ENCODE results near the gene SOCS3. TPM values are rescaled to one million over a fixed set of nuclear protein-coding genes. Genes with fewer than 3 reads are reported as not detected.
A peak's percentile ranks its signal among the peaks of the same experiment; 100 is the strongest.

The SOCS3 gene
- total RNA-seq, 8 experiments from 2014 or later = 1.7 to 73.8 (median 8.3) TPM

- H3K27ac ChIP-seq = no peak overlapping the region
- no peak overlapping the region for H3K4me3 ChIP-seq
- peak in 2 of 8 experiments; percentile 51 to 59 for ATAC-seq (replicated peaks in 6 of 8)
- WGBS, 10 experiments = 17 to 100% (median 60%) methylated on average over 1 to 5 of the region's 5 CpGs; no CpG with 5 or more reads in 3 of the 10 experiments
- peaks cover 9 to 19% of the 10 kb centered on the region in 2 donors for H3K4me1 ChIP-seq (replicated peaks in 1 of 2)
- in situ Hi-C loops (cut with MboI; ENCODE audit: low pct_unique_long_range_greater_than_20kb in 2 of 9, low sequenced_read_pairs in 9 of 9, unreplicated experiment in 9 of 9) = no loop called here
Measured at GRCh38 chr17:78372841-78373240, 13.0 kb upstream of the SOCS3 start.

- in situ Hi-C loops (cut with MboI; ENCODE audit: low pct_unique_long_range_greater_than_20kb in 2 of 9, low sequenced_read_pairs in 9 of 9, unreplicated experiment in 9 of 9) = no loop called here
- 38 to 100% (median 93%) methylated on average over 1 to 6 of the region's 7 CpGs; no CpG with 5 or more reads in 1 of the 10 experiments for WGBS, 10 experiments
- no peak for ATAC-seq (replicated peaks in 6 of 8)
- Histone ChIP-seq H3K4me3 (no peak overlapping the region), H3K4me1 (replicated peaks in 1 of 2) (peaks cover 17 to 29% of the 10 kb centered on the region in 2 donors), H3K27ac (no peak overlapping the region)
Measured at GRCh38 chr17:78371056-78371455, 11.2 kb upstream of the SOCS3 start.

GRCh38 chr17:78369791-78370381, 10.0 kb upstream of the SOCS3 start:
- Histone ChIP-seq H3K4me3 (no peak overlapping the region), H3K27ac (no peak overlapping the region), H3K4me1 (replicated peaks in 1 of 2) (peaks cover 27 to 39% of the 10 kb centered on the region in 2 donors)
- in situ Hi-C loops (cut with MboI; ENCODE audit: low pct_unique_long_range_greater_than_20kb in 2 of 9, low sequenced_read_pairs in 9 of 9, unreplicated experiment in 9 of 9) = no loop called here
- ATAC-seq (replicated peaks in 6 of 8) = no peak
- 24 to 80% (median 32%) methylated on average over 1 to 11 of the region's 13 CpGs; no CpG with 5 or more reads in 4 of the 10 experiments for WGBS, 10 experiments

GRCh38 chr17:78368854-78369495, 9.1 kb upstream of the SOCS3 start:
- Histone ChIP-seq H3K4me1 (replicated peaks in 1 of 2) (peaks cover 23 to 33% of the 10 kb centered on the region in 2 donors), H3K4me3 (no peak overlapping the region), H3K27ac (no peak overlapping the region)
- 70 to 100% (median 93%) methylated on average over 1 to 8 of the region's 8 CpGs; no CpG with 5 or more reads in 1 of the 10 experiments for WGBS, 10 experiments
- no peak for ATAC-seq (replicated peaks in 6 of 8)
- in situ Hi-C loops (cut with MboI; ENCODE audit: low pct_unique_long_range_greater_than_20kb in 2 of 9, low sequenced_read_pairs in 9 of 9, unreplicated experiment in 9 of 9) = no loop called here

GRCh38 chr17:78368348-78368747, 8.5 kb upstream of the SOCS3 start:
- in situ Hi-C loops (cut with MboI; ENCODE audit: low pct_unique_long_range_greater_than_20kb in 2 of 9, low sequenced_read_pairs in 9 of 9, unreplicated experiment in 9 of 9) = no loop called here
- H3K27ac ChIP-seq = no peak overlapping the region
- WGBS, 10 experiments = 0 to 100% (median 80%) methylated on average over 1 to 2 of the region's 6 CpGs; no CpG with 5 or more reads in 7 of the 10 experiments
- H3K4me3 ChIP-seq = no peak overlapping the region
- H3K4me1 ChIP-seq (replicated peaks in 1 of 2) = peaks cover 23 to 33% of the 10 kb centered on the region in 2 donors
- ATAC-seq (replicated peaks in 6 of 8) = no peak

- Histone ChIP-seq H3K27ac (no peak overlapping the region), H3K4me1 (replicated peaks in 1 of 2) (peaks cover 23 to 33% of the 10 kb centered on the region in 2 donors)
- no peak for ATAC-seq (replicated peaks in 6 of 8)
Measured at GRCh38 chr17:78367193-78367592, 7.3 kb upstream of the SOCS3 start.

GRCh38 chr17:78366109-78366848, 6.4 kb upstream of the SOCS3 start:
- Histone ChIP-seq H3K27ac (no peak overlapping the region), H3K4me3 (no peak overlapping the region), H3K4me1 (replicated peaks in 1 of 2) (peaks cover 23 to 33% of the 10 kb centered on the region in 2 donors)
- in situ Hi-C loops (cut with MboI; ENCODE audit: low pct_unique_long_range_greater_than_20kb in 2 of 9, low sequenced_read_pairs in 9 of 9, unreplicated experiment in 9 of 9) = no loop called here
- WGBS, 10 experiments = 20 to 83% methylated on average over 2 to 7 of the region's 18 CpGs; no CpG with 5 or more reads in 8 of the 10 experiments
- ATAC-seq (replicated peaks in 6 of 8) = peak; percentile 16 to 55 (median 42)

More at GRCh38 chr17:78367193-78367592, 7.3 kb upstream of the SOCS3 start:
- 0 to 100% (median 88%) methylated on average over 1 to 2 of the region's 5 CpGs; no CpG with 5 or more reads in 3 of the 10 experiments for WGBS, 10 experiments
- in situ Hi-C loops (cut with MboI; ENCODE audit: low pct_unique_long_range_greater_than_20kb in 2 of 9, low sequenced_read_pairs in 9 of 9, unreplicated experiment in 9 of 9) = no loop called here
- H3K4me3 ChIP-seq = no peak overlapping the region

GRCh38 chr17:78365561-78366108, 5.8 kb upstream of the SOCS3 start:
- WGBS, 10 experiments = 0 to 100% (median 13%) methylated on average over 1 to 10 of the region's 16 CpGs; no CpG with 5 or more reads in 2 of the 10 experiments
- Histone ChIP-seq H3K27ac (no peak overlapping the region), H3K4me1 (replicated peaks in 1 of 2) (peaks cover 23 to 35% of the 10 kb centered on the region in 2 donors), H3K4me3 (no peak overlapping the region)
- in situ Hi-C loops (cut with MboI; ENCODE audit: low pct_unique_long_range_greater_than_20kb in 2 of 9, low sequenced_read_pairs in 9 of 9, unreplicated experiment in 9 of 9) = no loop called here
- peak in 7 of 8 experiments; percentile 13 to 57 (median 40) for ATAC-seq (replicated peaks in 6 of 8)

- peaks cover 19 to 27% of the 10 kb centered on the region in 2 donors for H3K4me1 ChIP-seq (replicated peaks in 1 of 2)
- ATAC-seq (replicated peaks in 6 of 8) = no peak
- in situ Hi-C loops (cut with MboI; ENCODE audit: low pct_unique_long_range_greater_than_20kb in 2 of 9, low sequenced_read_pairs in 9 of 9, unreplicated experiment in 9 of 9) = no loop called here
- H3K27ac ChIP-seq = no peak overlapping the region
- 0 to 100% (median 64%) methylated on average over 1 to 7 of the region's 26 CpGs; no CpG with 5 or more reads in 2 of the 10 experiments for WGBS, 10 experiments
- H3K4me3 ChIP-seq = no peak overlapping the region
Measured at GRCh38 chr17:78364436-78365281, 4.8 kb upstream of the SOCS3 start.

- WGBS, 10 experiments = 35 to 100% (median 81%) methylated on average over 1 to 4 of the region's 7 CpGs; no CpG with 5 or more reads in 4 of the 10 experiments
- Histone ChIP-seq H3K4me3 (no peak overlapping the region), H3K4me1 (replicated peaks in 1 of 2) (peaks cover 19 to 28% of the 10 kb centered on the region in 2 donors), H3K27ac (no peak overlapping the region)
- in situ Hi-C loops (cut with MboI; ENCODE audit: low pct_unique_long_range_greater_than_20kb in 2 of 9, low sequenced_read_pairs in 9 of 9, unreplicated experiment in 9 of 9) = no loop called here
- ATAC-seq (replicated peaks in 6 of 8) = no peak
Measured at GRCh38 chr17:78362671-78363070, 2.8 kb upstream of the SOCS3 start.

- ATAC-seq (replicated peaks in 6 of 8) = no peak
- H3K4me1 ChIP-seq (replicated peaks in 1 of 2) = peaks cover 19 to 28% of the 10 kb centered on the region in 2 donors
- in situ Hi-C loops (cut with MboI; ENCODE audit: low pct_unique_long_range_greater_than_20kb in 2 of 9, low sequenced_read_pairs in 9 of 9, unreplicated experiment in 9 of 9) = no loop called here
- WGBS, 10 experiments = 83 to 100% (median 97%) methylated on average over 1 to 5 of the region's 5 CpGs; no CpG with 5 or more reads in 2 of the 10 experiments
- no peak overlapping the region for H3K4me3 ChIP-seq
- no peak overlapping the region for H3K27ac ChIP-seq
Measured at GRCh38 chr17:78362232-78362631, 2.4 kb upstream of the SOCS3 start.

GRCh38 chr17:78361225-78361701, 1.4 kb upstream of the SOCS3 start:
- no peak for ATAC-seq (replicated peaks in 6 of 8)
- H3K4me3 ChIP-seq = peak overlapping the region in 2 of 5 donors; percentile 58 to 75
- H3K27ac ChIP-seq = no peak overlapping the region
- WGBS, 10 experiments = 80 to 100% (median 93%) methylated on average over 1 to 5 of the region's 12 CpGs; no CpG with 5 or more reads in 4 of the 10 experiments
- peaks cover 15 to 22% of the 10 kb centered on the region in 2 donors for H3K4me1 ChIP-seq (replicated peaks in 1 of 2)
- in situ Hi-C loops (cut with MboI; ENCODE audit: low pct_unique_long_range_greater_than_20kb in 2 of 9, low sequenced_read_pairs in 9 of 9, unreplicated experiment in 9 of 9) = no loop called here

Measured in motor neuron (in vitro differentiated cells).